Endothelial cell of umbilical vein (primary cell): Measurements from ENCODE around the gene GPR137B.

Experiments used
- CTCF ChIP-seq, 2 donors: IDR thresholded peaks; 1 replicate in 1 of 2; 2 replicates in 1 of 2; pipeline ENCODE4 v1.5.1; 2011; ENCODE audit warnings: low read length in 2 of 2, mild to moderate bottlenecking in 2 of 2, moderate library complexity in 2 of 2, control low read depth in 1 of 2, inconsistent platforms in 1 of 2, low read depth in 1 of 2; ENCODE audit not compliant: insufficient read depth in 1 of 2; ENCODE audit errors: extremely low read depth in 1 of 2
- EZH2 ChIP-seq: IDR thresholded peaks from 2 replicates; pipeline ENCODE4 v1.6.1; 2012; ENCODE audit warnings: borderline replicate concordance, low read depth, mild to moderate bottlenecking, moderate library complexity, low read length, inconsistent platforms; ENCODE audit not compliant: severe bottlenecking
- GATA2 ChIP-seq: IDR thresholded peaks from 2 replicates; pipeline ENCODE4 v1.7.0; 2011; ENCODE audit warnings: low read depth, mild to moderate bottlenecking, moderate library complexity, mixed read lengths, low read length; ENCODE audit not compliant: insufficient read length, insufficient read depth
- JUN ChIP-seq: IDR thresholded peaks from 2 replicates; pipeline ENCODE4 v1.6.1; 2011; ENCODE audit warnings: borderline replicate concordance, low read depth; ENCODE audit not compliant: insufficient read length, insufficient read depth
- MAX ChIP-seq: IDR thresholded peaks from 2 replicates; pipeline ENCODE4 v1.6.1; 2011; ENCODE audit not compliant: insufficient read depth, insufficient read length
- MYC ChIP-seq: IDR thresholded peaks from one replicate; pipeline ENCODE4 v1.6.1; 2011; ENCODE audit warnings: mild to moderate bottlenecking, low read depth, low read length
- POLR2A ChIP-seq: IDR thresholded peaks from 2 replicates; pipeline ENCODE4 v1.6.1; 2012; ENCODE audit warnings: low read depth, mild to moderate bottlenecking, control low read depth, low read length

GRCh38 chr1:236173174-236173767, 30.9 kb downstream of the GPR137B start:
- TF ChIP-seq CTCF (IDR thresholded peaks at IDR 0.05; ENCODE audit: extremely low read depth in 1 of 2, insufficient read depth in 1 of 2, low read depth in 1 of 2, low read length in 2 of 2) (no peak), JUN (no peak), POLR2A (no peak), MAX (no peak), MYC (no peak), EZH2 (no peak), GATA2 (no peak)
